ENCODE measurements around the gene CPM. TPM values are rescaled to one million over a fixed set of nuclear protein-coding genes. Genes with fewer than 3 reads are reported as not detected.
"Not testable (repeated sequence)": the region's sequence is repeated elsewhere in the genome, so short reads cannot be mapped to it uniquely, and the experiment has no call there.

Gene CPM
- polyA plus RNA-seq, 1 donor, result 27.3 TPM

DNA sequence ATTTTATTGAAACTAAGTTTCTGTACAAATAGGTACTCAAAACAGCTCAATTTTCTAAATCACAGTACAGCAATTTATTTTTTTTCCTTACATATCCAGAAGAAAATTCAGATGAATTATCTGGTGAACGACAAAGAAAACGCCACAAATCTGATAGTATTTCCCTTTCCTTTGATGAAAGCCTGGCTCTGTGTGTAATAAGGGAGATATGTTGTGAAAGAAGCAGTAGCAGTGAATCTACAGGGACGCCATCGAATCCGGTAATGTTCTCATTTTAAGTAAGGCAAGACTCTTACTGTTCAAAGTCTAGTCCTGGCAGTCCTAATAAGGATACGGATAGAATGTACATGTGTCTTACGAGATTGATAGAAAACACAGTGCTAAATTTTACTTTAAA lies 104.3 kb downstream of the CPM start:
- no peak for DNase-seq

DNA sequence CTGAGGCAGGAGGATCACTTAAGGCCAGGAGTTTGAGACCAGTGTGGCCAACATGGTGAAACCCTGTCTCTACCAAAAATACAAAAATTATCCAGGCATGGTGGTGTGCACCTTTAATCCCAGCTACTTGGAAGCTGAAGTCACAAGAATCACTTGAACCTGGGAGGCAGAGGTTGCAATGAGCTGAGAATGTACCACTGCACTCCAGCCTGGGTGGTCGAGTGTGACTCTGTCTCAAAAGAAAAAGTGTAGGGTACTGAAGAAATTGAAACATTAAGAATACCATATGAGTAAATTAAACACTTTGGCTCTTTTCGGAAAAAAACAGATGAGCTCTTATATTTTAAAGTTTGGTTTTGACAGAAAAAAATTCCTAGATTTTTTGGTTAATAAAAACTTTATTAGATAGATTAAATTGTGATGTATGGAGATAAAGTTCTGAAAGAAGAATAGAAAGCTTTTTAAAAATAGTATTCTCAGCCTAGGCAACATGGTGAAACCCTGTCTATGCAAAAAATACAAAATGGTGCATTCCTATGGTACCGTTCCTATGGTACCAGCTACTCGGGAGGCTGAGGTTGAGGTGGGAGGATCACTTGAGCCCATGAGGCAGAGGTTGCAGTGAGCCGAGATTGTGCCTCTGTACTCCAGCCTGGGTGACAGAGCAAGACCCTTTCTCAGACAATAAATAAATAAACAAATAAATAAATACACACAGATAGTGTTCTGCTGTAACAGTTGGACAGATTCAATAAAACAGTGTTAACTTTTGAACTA lies 104.9 kb downstream of the CPM start:
- no peak for DNase-seq

DNA sequence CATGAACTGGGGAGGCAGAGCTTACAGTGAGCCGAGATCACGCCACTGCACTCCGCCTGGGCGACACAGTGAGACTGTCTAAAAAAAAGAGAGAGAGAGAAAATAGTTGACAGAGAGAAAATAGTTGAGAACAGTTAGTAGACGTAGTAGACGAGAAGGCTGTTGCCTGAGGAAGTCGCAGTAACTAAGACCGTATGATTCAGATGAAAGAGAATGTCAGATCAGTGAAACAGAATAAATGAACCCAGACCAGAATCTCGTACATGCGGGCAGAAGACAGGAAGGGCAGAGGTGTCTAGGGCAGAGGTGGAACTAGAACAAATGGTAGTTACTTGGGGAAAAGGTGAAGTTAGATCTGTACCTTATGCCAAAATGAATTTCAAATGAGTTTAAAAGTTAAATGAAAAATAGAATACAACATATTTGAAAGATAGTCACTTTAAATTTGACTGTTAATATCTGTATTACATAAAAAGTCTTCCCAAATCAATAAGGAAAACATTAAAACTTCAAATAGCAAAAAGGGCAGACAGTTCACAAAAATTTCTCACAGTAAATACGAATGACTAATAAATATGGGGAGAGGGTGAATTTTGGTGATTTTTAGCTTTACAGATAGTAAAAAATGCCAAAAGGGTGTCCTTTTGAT lies 107.3 kb downstream of the CPM start:
- DNase-seq, result no peak

DNA sequence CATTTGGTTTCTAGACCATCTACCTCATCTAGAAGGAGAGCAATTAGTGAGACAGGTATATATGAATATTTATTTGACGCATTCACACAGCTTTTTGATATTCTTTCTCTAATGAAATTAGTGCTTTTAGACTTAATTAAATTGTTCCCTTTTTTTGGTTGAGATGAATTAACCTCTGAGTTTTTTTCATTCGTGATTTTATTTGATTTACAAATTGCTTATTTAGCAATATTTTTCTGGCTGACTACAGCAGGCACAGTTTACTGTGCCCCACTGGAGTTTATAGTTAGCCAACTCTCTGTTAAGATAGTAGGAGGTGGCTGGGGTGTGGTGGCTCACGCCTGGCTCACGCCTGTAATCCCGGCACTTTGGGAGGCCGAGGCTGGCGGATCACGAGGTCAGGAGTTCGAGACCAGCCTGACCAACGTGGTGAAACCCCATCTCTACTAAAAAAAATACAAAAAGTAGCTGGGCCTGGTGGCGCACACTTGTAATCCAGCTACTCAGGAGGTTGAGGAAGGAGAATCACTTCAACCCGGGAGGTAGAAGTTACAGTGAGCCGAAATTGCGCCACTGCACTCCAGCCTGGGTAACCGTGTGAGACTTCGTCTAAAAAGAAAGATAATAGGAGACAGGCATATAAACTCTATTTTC lies 108.2 kb downstream of the CPM start:
- DNase-seq, result no peak

DNA sequence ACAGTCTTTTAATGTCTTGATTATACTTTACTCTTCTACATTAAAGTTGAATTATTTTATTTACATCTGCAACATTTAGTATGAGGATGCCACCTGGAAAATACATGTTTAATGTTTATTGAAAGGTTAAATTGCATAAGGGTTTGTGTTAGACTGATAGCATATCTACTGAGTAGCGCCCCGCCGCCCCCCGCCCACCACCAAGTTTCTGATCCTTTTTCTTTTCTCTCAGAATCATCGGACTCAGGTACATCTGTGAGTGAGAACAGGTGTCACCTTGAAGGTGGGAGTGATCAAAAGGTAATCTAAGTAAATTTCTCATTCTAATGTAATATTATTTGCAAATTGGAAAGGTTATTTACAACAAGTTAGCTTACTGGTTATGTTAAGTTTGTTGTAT lies 108.8 kb downstream of the CPM start:
- no peak for DNase-seq

DNA sequence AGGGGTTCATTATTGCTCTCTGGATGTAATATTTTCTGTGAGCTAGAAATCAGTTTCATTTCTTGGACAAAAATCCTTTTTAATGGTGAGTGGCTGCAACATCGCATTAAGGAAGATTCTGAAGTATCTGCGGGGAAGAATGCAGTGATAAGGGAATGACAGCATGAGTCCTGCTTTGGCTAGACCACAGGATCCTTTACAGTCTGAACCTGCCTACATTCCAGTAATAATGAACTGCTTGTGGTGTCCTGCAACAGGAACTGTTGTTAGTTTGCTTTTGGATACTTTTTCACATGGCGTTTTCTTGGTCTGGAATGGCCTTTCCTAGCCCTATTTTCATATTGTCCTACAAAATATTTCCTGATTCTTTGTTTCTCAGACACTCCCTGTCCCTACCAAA lies 109.3 kb downstream of the CPM start:
- no peak for DNase-seq

DNA sequence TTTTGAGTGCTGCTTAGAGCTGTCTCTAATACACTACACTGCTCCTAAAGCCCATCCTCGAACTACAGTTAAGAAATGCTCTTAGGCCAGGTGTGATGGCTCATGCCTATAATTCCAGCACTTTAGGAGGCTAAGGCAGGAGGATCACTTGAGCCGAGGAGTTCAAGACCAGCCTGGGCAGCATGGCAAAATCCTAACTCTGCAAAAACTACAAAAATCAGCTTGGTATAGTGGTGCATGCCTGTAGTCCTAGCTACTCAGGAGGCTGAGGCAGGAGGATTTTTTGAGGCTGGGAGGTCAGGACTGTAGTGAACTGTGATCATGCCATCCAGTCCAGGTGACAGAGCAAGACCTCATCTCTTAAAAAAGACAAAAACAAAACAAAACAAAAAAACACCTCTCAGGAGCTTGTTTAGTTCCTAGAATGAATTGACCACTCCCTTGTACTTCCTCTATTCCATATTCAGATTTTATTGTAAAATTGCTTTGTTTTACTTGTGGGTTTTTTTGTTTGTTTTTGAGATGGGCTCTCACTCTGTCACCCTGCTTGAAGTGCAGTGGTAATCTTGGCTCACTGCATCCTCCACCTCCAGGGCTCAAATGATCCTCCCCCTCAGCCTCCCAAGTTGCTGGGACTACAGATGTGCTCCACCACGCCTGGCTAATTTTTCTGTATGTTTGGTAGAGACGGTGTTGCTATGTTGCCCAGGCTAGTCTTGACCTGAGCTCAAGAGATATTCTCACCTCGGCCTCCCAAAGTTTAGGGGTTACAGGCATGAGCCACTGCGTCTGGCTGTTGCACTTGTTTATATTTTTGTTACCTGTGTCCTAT lies 111.4 kb downstream of the CPM start:
- DNase-seq, result no peak

DNA sequence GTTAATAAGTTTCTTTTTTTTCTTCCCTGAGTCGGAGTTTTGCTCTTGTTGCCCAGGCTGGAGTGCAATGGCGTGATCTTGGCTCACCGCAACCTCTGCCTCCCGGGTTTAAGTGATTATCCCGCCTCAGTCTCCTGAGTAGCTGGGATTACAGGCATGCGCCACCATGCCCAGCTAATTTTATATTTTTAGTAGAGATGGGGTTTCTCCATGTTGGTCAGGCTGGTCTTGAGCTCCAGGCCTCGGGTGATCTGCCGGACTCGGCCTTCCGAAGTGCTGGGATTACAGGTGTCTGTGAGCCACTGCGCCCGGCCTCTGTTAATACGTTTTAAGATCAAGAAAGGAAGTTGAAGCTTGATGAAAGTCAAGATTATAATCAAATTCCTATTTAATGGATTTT lies 113.5 kb downstream of the CPM start:
- DNase-seq, result not testable (repeated sequence)

DNA sequence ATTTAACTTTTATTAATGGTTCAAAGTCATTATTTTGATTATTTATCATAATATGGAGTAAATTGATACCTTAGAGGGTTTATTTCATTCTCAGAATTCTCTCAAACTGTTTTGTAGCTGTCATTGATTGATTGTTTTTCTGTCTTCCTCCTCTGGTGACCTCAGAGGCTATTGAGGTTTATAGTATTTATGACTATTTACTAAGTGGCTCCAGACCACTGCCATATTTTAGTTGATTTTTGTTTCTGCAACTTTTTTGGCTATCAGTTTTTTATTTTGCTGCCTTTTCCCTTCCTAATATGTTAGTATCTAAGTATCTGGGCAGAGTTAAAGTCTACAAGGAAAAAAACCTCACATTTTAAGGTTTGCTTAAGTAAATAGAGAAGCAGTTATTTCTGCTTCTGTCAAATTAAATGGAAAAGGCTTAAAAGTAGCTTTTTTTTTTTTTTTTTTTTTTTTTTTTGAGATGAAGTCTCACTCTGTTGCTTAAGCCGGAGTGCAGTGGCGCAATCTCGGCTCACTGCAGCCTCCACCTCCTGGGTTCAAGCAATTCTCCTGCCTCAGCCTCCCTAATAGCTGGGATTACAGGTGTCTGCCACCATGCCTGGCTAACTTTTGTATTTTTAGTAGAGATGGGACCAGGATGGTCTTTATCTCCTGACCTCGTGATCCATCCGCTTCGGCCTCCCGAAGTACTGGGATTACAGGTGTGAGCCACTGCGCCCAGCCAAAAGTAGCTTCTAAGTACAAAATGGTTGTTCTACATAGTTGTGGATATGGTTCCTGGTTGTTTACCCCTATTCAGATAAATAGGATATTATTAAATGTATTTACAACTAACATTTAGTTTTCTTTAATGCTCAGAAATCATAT lies 116.8 kb downstream of the CPM start:
- DNase-seq, result no peak

DNA sequence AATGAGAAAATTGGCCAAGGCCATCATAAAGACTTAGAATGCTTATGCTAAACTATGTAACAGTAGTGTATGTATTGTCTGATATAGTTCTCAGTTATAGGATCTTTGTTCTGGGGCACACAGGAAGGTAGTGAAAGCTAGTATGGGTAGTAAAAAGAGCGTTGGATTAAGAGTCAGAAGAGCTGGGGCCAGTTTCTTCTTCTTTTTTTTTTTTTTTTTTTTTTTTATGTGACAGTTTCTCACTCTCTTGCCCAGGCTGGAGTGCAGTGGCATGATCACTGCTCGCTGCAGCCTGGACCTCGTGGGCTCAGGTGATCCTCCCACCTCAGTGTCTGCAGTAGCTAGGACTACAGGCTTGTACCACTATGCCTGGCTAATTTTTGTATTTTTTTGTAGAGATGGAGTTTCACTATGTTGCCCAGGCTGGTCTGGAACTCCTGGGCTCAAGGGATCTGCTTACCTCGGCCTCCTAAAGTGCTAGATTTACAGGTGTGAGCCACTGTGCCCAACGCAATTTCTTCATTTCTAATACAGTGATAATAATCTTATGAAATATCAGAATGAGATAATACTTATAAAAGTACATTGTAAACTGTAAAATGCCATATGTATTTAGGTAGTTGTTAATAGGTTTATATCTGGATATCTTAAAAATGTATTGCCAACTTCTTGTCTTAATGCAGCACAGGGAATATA lies 117.6 kb downstream of the CPM start:
- no peak for DNase-seq

DNA sequence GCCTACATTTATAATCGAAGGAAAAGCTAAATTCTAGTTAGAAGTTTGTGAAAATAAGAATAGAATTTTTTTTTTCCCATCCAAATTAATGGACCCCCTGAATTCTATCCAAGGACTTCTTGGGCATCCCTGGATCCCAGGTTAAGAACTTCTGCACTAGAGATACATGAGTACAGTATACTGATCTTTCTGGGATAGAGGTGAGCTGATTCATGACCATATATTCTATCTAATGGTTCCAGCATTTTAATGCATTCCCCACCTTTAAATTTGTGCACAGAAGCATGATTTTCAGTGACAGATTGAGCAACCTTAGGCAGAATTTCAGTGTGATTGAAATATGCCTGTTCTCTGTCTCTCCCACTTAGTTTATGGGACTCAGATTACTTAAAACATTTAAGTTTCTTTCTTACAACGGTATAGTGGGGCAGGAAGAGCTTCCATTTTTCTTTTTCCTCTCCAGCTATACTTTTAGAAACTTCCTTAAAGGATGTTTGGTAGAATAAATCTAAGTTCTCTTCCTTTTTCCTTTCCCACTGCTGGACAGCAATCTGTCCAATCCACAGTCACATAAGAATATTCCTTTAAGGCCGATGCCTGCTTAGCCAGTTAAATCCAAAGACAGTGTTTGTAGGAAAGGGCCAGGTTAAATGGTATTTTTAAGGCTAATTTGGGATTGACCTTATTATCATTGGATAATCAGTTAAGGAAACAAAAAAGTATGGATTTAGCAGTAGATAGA lies 118.3 kb downstream of the CPM start:
- DNase-seq, result no peak

DNA sequence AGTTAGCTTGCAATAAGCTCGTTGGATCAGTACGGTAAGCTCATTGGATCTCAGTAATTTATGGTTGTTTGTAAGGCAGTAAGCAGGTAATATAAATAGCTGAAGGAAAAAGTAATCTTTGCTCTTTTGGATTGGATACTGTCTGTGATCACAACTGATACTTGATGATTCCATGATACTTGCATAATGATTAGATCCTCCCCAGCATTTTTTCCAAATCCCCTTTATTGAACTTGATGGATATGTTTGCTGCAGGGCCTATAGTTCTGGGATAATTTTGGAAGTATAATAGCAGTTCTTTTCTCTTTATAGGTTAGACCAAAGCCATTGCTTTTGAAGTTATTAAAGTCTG lies 119.8 kb downstream of the CPM start:
- no peak for DNase-seq

DNA sequence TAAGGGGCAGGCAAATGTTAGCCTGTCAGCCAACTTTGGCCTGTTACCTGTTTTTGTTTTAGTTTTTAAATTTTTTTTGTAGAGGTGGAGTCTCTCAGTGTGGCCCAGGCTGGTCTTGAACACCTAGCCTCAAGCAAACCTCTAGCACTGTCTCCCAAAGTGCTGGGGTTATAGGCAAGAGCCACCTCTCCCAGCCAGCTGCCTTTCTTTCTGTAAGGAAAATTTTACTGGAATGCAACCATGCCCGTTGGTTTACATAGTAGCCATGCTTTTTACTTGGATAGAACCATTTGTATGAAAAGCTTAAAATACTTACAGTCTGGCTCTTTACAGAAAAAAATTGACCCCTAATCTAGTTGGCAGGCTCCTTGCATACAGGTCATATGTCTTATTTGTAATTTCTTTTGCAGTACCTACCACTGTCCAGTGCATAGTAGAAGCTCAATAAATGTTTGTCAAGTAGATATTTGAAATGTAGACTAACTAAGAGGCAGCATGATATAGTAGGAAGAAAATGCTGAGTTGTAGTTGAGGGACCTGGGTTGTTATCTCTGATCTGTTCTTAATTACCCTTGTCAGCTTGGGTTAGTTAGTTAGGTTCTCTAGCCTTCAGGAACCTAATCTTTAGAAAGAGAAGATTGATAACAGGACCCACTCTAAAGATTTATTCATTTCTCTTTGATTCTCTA lies 120.3 kb downstream of the CPM start:
- no peak for DNase-seq

DNA sequence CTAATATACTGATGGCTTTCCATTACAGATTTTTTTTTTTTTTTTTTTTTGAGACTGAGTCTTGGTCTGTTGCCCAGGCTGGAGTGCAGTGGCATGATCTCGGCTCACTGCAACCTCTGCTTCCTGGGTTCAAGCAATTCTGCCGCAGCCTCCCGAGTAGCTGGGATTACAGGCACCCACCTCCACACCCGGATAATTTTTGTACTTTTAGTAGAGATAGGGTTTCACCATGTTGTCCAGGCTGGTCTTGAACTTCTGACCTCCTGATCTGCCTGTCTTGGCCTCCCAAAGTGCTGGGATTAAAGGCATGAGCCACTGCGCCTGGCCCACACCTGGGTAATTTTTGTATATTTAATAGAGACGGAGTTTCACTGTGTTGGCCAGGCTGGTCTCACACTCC lies 121.4 kb downstream of the CPM start:
- DNase-seq, result not testable (repeated sequence)

DNA sequence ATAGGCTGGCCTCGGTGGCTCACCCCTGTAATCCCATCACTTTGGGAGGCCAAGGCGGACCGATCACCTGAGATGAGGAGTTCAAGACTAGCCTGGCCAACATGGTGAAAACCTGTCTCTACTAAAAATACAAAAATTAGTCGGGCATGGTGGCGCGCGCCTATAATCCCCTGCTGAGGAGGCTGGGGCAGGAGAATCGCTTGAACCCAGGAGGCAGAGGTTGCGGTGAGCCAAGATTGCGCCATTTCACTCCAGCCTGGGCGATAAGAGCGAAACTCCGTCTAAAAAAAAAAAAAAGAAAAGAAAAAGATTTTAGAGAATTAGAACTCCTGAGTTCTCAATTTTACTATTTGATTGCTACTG lies 123.0 kb downstream of the CPM start:
- not testable (repeated sequence) for DNase-seq

DNA sequence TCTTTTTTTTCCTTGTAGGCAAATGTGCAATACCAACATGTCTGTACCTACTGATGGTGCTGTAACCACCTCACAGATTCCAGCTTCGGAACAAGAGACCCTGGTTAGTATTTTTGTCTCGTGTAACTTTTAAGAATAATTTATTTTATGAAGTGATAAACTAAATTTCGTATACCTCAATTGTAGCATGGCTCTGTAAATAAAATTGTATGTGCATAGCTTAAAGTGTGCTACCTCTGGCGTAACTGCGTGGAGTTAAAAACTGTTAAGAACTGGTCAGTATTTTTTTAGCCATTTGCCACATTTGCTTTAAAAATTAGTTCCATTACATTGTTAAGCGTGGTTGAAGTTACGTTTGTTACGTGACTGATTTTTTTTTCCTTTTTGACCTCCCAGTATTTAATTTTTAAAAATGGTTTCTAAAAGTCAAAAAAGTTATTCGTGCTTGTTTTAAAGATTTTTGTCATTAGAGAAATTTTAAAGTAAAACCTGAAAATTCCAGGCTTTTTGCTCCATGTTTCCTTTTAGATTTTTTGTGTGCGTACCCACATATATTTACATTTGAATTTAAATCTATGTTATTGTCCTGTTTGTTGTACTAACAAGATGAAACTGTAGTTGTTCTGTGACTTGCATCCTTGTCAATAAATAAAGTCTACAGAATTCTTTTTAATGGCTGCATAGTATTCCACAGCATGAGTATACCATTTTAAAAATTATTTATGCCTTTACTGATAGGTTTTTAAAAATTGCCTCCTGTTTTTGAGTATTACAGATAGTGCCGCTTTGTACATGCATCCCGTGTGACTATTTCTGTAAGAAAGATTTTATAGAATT lies 123.6 kb downstream of the CPM start:
- DNase-seq, result no peak

DNA sequence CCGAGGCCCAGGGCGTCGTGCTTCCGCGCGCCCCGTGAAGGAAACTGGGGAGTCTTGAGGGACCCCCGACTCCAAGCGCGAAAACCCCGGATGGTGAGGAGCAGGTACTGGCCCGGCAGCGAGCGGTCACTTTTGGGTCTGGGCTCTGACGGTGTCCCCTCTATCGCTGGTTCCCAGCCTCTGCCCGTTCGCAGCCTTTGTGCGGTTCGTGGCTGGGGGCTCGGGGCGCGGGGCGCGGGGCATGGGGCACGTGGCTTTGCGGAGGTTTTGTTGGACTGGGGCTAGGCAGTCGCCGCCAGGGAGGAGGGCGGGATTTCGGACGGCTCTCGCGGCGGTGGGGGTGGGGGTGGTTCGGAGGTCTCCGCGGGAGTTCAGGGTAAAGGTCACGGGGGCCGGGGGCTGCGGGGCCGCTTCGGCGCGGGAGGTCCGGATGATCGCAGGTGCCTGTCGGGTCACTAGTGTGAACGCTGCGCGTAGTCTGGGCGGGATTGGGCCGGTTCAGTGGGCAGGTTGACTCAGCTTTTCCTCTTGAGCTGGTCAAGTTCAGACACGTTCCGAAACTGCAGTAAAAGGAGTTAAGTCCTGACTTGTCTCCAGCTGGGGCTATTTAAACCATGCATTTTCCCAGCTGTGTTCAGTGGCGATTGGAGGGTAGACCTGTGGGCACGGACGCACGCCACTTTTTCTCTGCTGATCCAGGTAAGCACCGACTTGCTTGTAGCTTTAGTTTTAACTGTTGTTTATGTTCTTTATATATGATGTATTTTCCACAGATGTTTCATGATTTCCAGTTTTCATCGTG lies 124.4 kb downstream of the CPM start:
- peak; percentile 67 for DNase-seq

Measured in left kidney (tissue), 2 donors.